Measurements from ENCODE around the gene MTA3. TPM values are rescaled to one million over a fixed set of nuclear protein-coding genes. Genes with fewer than 3 reads are reported as not detected.

The MTA3 gene
- total and polyA plus RNA-seq, 2 donors (not counting 3 experiments of a cell fraction or from before 2014, with no cell fraction given), result 36.3 to 53.3 TPM

- H3K27ac ChIP-seq (ENCODE audit: insufficient read depth, low read depth, low read length), result no peak overlapping the region
- H3K9me3 ChIP-seq (replicated peaks; ENCODE audit: control insufficient read depth, insufficient read depth, low read length), result no peaks in the 10 kb centered on the region
- DNase-seq (ENCODE audit: low read depth, low spot score) (no peak), FAIRE-seq (no peak)
- TF ChIP-seq FOS (IDR thresholded peaks at IDR 0.05; ENCODE audit: borderline replicate concordance, insufficient read depth, low read length), result no peak
- TF ChIP-seq MAX (IDR thresholded peaks at IDR 0.05; ENCODE audit: insufficient read depth, insufficient read length), result no peak
- no peak for TF ChIP-seq POLR2A (IDR thresholded peaks at IDR 0.05; ENCODE audit: low read depth, low read length)
- TF ChIP-seq EZH2 (IDR thresholded peaks at IDR 0.05; ENCODE audit: borderline replicate concordance, low read depth, low read length, severe bottlenecking), result no peak
- no peak for TF ChIP-seq JUN (IDR thresholded peaks at IDR 0.05; ENCODE audit: borderline replicate concordance, insufficient read depth, insufficient read length, low read depth)
- TF ChIP-seq POLR2AphosphoS5 (IDR thresholded peaks at IDR 0.05; ENCODE audit: insufficient read depth, low read depth, low read length), result no peak
- TF ChIP-seq, protein P1, sequence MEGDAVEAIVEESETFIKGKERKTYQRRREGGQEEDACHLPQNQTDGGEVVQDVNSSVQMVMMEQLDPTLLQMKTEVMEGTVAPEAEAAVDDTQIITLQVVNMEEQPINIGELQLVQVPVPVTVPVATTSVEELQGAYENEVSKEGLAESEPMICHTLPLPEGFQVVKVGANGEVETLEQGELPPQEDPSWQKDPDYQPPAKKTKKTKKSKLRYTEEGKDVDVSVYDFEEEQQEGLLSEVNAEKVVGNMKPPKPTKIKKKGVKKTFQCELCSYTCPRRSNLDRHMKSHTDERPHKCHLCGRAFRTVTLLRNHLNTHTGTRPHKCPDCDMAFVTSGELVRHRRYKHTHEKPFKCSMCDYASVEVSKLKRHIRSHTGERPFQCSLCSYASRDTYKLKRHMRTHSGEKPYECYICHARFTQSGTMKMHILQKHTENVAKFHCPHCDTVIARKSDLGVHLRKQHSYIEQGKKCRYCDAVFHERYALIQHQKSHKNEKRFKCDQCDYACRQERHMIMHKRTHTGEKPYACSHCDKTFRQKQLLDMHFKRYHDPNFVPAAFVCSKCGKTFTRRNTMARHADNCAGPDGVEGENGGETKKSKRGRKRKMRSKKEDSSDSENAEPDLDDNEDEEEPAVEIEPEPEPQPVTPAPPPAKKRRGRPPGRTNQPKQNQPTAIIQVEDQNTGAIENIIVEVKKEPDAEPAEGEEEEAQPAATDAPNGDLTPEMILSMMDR (IDR thresholded peaks at IDR 0.05; ENCODE audit: extremely low read depth in 1 of 2, insufficient read depth in 1 of 2, low read depth in 1 of 2, low read length in 2 of 2), result no peak
- no peak for TF ChIP-seq MYC (IDR thresholded peaks at IDR 0.05; ENCODE audit: low read depth, low read length)
- TF ChIP-seq GATA2 (IDR thresholded peaks at IDR 0.05; ENCODE audit: insufficient read depth, insufficient read length, low read depth, low read length), result no peak
- H3K36me3 ChIP-seq (ENCODE audit: control insufficient read depth in 2 of 2, extremely low read depth in 1 of 2, insufficient read depth in 2 of 2, low read length in 2 of 2), result no peaks in the 10 kb centered on the region
- peaks cover 1% of the 10 kb centered on the region for H3K79me2 ChIP-seq (ENCODE audit: control insufficient read depth, insufficient read depth, low read length)
- no TSS peak for BruUV-seq (replicated peaks)
- no peak overlapping the region for H2AFZ ChIP-seq (ENCODE audit: low read depth, low read length)
- H4K20me1 ChIP-seq (replicated peaks; ENCODE audit: control insufficient read depth, extremely low read depth, insufficient read depth, low read length), result peaks cover 2% of the 10 kb centered on the region
- no peak overlapping the region for H3K4me2 ChIP-seq (ENCODE audit: insufficient read depth, low read length)
- H3K27me3 ChIP-seq (ENCODE audit: control insufficient read depth in 2 of 2, insufficient read depth in 2 of 2, low read length in 2 of 2), result no peaks in the 10 kb centered on the region
- intact Hi-C loops (cut with micrococcal nuclease) (no loop called here), dilution Hi-C loops (cut with MboI; ENCODE audit: extremely low pct_ligation_motif_present, low sequenced_read_pairs) (no loop called here)
- ChIA-PET POLR2A (no interaction called here), CTCF (no interaction called here)
- H3K9me1 ChIP-seq (replicated peaks; ENCODE audit: control insufficient read depth, extremely low read depth, insufficient read depth, low read length), result no peaks in the 10 kb centered on the region
- no peaks in the 10 kb centered on the region for H3K4me1 ChIP-seq (ENCODE audit: control insufficient read depth, extremely low read depth, insufficient read depth, low read length)
- H3K9ac ChIP-seq (replicated peaks; ENCODE audit: extremely low read depth, insufficient read depth, low read length), result no peak overlapping the region
- no peak overlapping the region for H3K4me3 ChIP-seq (replicated peaks in 1 of 3; ENCODE audit: insufficient read depth in 1 of 3, low read depth in 1 of 3, low read length in 3 of 3)
These were observed 68.5 kb downstream of the MTA3 start for GRCh38 chr2:42636934-42637333.

Measured in endothelial cell of umbilical vein (primary cell).